ENCODE results near the gene ZNF419. TPM values are rescaled to one million over a fixed set of nuclear protein-coding genes. Genes with fewer than 3 reads are reported as not detected.
"Not testable (repeated sequence)": the region's sequence is repeated elsewhere in the genome, so short reads cannot be mapped to it uniquely, and the experiment has no call there.

ZNF419 gene
- total RNA-seq, 2 donors from 2014 or later, result 8.6 to 21.3 TPM

DNA sequence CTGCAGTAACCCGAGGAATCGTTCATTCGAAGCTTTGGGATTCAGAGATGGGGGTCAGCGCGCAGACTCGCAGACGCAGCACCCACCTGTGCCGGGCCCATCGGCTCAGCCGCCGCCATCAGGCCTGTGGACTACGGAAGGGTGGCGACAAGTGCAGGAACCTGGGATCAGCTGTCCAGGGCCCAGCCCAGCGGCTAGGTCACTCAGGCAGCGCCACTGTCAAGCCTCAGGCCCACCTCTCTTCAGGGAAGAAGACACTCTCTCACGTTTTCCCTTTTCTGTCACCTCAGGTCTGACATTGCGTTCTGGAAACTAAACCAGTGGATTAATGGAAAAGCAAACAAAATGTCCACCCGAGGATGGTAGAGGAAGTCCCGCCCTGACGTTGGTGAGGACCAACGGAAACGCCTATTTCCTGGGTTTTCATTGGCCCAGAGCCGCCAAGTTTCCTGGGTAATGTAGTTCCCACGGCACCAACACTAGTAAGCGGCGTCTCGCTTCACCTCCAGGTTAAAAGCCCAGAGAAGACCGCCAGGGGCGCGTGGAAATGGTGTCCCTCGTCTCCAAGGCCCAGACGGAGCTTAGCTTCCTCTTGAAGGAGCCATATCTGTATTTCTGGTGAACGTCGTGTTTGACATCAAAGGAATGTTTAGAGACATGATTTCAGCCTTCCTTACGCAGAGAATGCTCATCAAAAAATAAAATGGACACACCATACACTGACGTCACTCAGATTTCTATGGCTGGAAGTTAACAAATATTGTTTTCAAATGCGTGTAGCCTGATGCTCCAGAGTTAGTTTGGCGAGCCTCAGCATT lies 10.2 kb upstream of the ZNF419 start, which contains the start of gene ZNF772:
TSS of gene ZNF772 (minus strand) at position 376 of the 818 bp plus-strand sequence. CDS start at position 119, 257 bp downstream.
- Histone ChIP-seq H3K36me3 (replicated peaks in 1 of 2; ENCODE audit: insufficient read depth in 1 of 2, low read depth in 2 of 2) (peaks cover 12 to 15% of the 10 kb centered on the region in 2 donors), H3K4me1 (peaks cover 12% of the 10 kb centered on the region), H3K27me3 (no peaks in the 10 kb centered on the region), H3K9me3 (peaks cover 0 to 53% (median 4%) of the 10 kb centered on the region in 3 donors), H3K4me3 (peak within 1 kb of the TSS; percentile 27 to 51), H3K27ac (peak within 1 kb of the TSS in 3 of 4 donors; percentile 39 to 73 (median 43))
- DNase-seq, result peak; percentile 84 to 95 (median 90)
- ATAC-seq, result peak; percentile 98
- TF ChIP-seq CTCF (IDR thresholded peaks at IDR 0.05), result peak in 5 of 7 experiments; percentile 32 to 67 (median 48)
- TF ChIP-seq POLR2A (IDR thresholded peaks at IDR 0.05), result peak in 1 of 3 donors; percentile 8
- WGBS, 2 donors, result 8 to 12% methylated on average over 16 to 38 of the region's 38 CpGs
- intact Hi-C loops (cut with DNase I), result no loop called here

DNA sequence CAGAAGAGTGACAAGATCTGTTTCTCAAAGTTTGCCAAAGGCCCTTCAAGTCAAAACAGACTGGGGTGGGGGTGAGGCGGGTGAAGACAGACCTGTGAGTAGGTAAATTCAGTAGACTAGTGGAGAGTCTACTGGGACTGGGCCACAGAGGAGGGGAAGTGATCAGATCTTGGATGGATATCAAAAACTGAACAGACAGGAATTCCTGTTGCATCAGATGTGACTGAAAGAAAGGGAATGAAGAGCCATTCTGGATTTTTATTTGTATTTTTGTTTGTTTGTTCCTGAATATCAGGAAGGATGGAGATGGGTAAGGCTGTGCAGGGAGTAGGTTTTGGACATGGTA lies 722 bp downstream of the ZNF419 start:
- H3K4me3 ChIP-seq; intact Hi-C loops (cut with DNase I); H3K36me3 ChIP-seq (replicated peaks in 1 of 2; ENCODE audit: insufficient read depth in 1 of 2, low read depth in 2 of 2); H3K4me1 ChIP-seq; DNase-seq; H3K27me3 ChIP-seq; ATAC-seq; H3K27ac ChIP-seq: not testable (repeated sequence)
- WGBS, 2 donors, result 0% methylated on average over 1 of the region's 1 CpG; no CpG with 5 or more reads in 1 of the 2 donors
- H3K9me3 ChIP-seq, result peaks cover 0 to 23% (median 0%) of the 10 kb centered on the region in 3 donors

DNA sequence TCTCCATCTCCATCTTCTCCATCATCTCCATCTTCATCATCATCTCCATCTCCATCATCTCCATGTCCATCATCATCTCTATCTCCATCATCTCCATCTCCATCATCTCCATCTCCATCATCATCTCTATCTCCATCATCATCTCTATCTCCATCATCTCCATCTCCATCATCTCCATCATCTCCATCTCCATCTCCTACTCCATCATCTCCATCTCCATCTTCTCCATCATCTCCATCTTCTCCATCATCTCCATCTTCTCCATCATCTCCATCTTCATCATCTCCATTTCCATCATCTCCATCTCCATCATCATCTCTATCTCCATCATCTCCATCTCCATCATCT lies 11.8 kb downstream of the ZNF419 start:
- H3K27me3 ChIP-seq; ATAC-seq; H3K27ac ChIP-seq; H3K4me3 ChIP-seq; H3K36me3 ChIP-seq (replicated peaks in 1 of 2; ENCODE audit: insufficient read depth in 1 of 2, low read depth in 2 of 2); intact Hi-C loops (cut with DNase I); H3K4me1 ChIP-seq; DNase-seq: not testable (repeated sequence)
- H3K9me3 ChIP-seq, result peaks cover 0 to 29% (median 0%) of the 10 kb centered on the region in 3 donors

GRCh38 chr19:57499680-57500395 lies 12.3 kb downstream of the ZNF419 start, which contains the start of gene ZNF773:
Gene ZNF773, plus strand, starts transcription at chr19:57499938. Its CDS starts 143 bp downstream, at chr19:57500081.
- H3K36me3 ChIP-seq (replicated peaks in 1 of 2; ENCODE audit: insufficient read depth in 1 of 2, low read depth in 2 of 2); H3K4me1 ChIP-seq; intact Hi-C loops (cut with DNase I); H3K27me3 ChIP-seq: not testable (repeated sequence)
- Histone ChIP-seq H3K4me3 (peak within 1 kb of the TSS; percentile 74 to 77), H3K27ac (peak within 1 kb of the TSS in 3 of 4 donors; percentile 63 to 87 (median 76)), H3K9me3 (peaks cover 0 to 28% (median 0%) of the 10 kb centered on the region in 3 donors)
- TF ChIP-seq POLR2A (IDR thresholded peaks at IDR 0.05), result peak; percentile 30 to 83 (median 80)
- 1% methylated on average over 12 to 58 of the region's 69 CpGs for whole genome bisulfite sequencing, 2 donors
- DNase-seq, result peak; percentile 90 to 96 (median 92)
- peak; percentile 99 for ATAC-seq

DNA sequence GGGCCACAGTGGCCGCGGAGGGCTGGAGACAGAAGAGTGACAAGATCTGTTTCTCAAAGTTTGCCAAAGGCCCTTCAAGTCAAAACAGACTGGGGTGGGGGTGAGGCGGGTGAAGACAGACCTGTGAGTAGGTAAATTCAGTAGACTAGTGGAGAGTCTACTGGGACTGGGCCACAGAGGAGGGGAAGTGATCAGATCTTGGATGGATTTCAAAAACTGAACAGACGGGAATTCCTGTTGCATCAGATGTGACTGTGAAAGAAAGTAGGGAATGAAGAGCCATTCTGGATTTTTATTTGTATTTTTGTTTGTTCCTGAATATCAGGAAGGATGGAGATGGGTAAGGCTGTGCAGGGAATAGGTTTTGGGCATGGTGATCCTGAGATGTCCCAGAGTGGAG lies 12.8 kb downstream of the ZNF419 start:
- not testable (repeated sequence) for ATAC-seq
- whole genome bisulfite sequencing, 2 donors, result 0% methylated on average over 1 to 2 of the region's 4 CpGs

DNA sequence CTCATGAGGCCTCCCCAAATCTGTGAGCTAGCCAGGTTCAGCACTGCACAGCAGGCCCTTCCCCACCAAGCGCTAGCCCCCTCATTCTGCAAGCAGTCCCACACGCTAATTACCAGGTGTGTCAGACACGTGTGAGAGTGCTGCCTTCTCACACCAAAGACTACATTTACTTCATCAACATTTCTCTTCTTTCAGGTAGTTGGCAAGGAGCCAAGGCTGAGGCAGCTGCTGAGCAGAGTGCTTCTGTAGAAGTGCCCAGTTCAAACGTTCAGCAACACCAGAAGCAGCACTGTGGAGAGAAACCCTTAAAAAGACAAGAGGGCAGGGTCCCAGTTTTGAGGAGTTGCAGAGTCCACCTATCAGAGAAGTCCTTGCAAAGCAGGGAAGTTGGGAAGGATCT lies 18.6 kb downstream of the ZNF419 start:
- TF ChIP-seq POLR2A (IDR thresholded peaks at IDR 0.05) (no peak), CTCF (IDR thresholded peaks at IDR 0.05) (no peak)
- Histone ChIP-seq H3K27me3 (no peaks in the 10 kb centered on the region), H3K4me3 (no peak overlapping the region), H3K36me3 (replicated peaks in 1 of 2; ENCODE audit: insufficient read depth in 1 of 2, low read depth in 2 of 2) (peaks cover 20 to 28% of the 10 kb centered on the region in 2 donors), H3K27ac (no peak overlapping the region), H3K4me1 (no peaks in the 10 kb centered on the region), H3K9me3 (peaks cover 0 to 55% (median 0%) of the 10 kb centered on the region in 3 donors)
- ATAC-seq, result no peak
- 79 to 87% methylated on average over 4 of the region's 4 CpGs for WGBS, 2 donors
- intact Hi-C loops (cut with DNase I), result no loop called here
- no peak for DNase-seq

More for the DNA sequence above, 12.8 kb downstream of the ZNF419 start:
- H3K27ac ChIP-seq; DNase-seq; H3K36me3 ChIP-seq (replicated peaks in 1 of 2; ENCODE audit: insufficient read depth in 1 of 2, low read depth in 2 of 2); intact Hi-C loops (cut with DNase I); H3K4me1 ChIP-seq; H3K27me3 ChIP-seq; H3K4me3 ChIP-seq: not testable (repeated sequence)
- H3K9me3 ChIP-seq, result peaks cover 0 to 23% (median 0%) of the 10 kb centered on the region in 3 donors
